ENCODE measurements around the gene LGALS3BP. TPM values are rescaled to one million over a fixed set of nuclear protein-coding genes. Genes with fewer than 3 reads are reported as not detected.

Gene LGALS3BP
- total and polyA plus RNA-seq, 2 experiments from 2014 or later, result 15.1 to 36.5 TPM

- no peak overlapping the region for H3K27ac ChIP-seq (ENCODE audit: low read depth)
- TF ChIP-seq ETS1 (IDR thresholded peaks at IDR 0.05), result no peak
- TF ChIP-seq CTCF (conservative IDR thresholded peaks at IDR 0.05; ENCODE audit: low read depth in 2 of 2), result no peak
- no peak for TF ChIP-seq EZH2phosphoT487 (IDR thresholded peaks at IDR 0.05; ENCODE audit: unreplicated experiment)
- TF ChIP-seq CREB1 (CRISPR knock-in tag; IDR thresholded peaks at IDR 0.05; ENCODE audit: low read depth), result no peak
- TF ChIP-seq ZNF331 (CRISPR knock-in tag; IDR thresholded peaks at IDR 0.05; ENCODE audit: low read depth), result no peak
- TF ChIP-seq POLR2AphosphoS5 (IDR thresholded peaks at IDR 0.05; ENCODE audit: low read depth), result no peak
- no peak for TF ChIP-seq ZNF462 (CRISPR knock-in tag; IDR thresholded peaks at IDR 0.05)
- no peak for TF ChIP-seq EZH2 (IDR thresholded peaks at IDR 0.05; ENCODE audit: low read depth, unreplicated experiment)
- no peak for TF ChIP-seq ZNF114 (CRISPR knock-in tag; IDR thresholded peaks at IDR 0.05)
- no peaks in the 10 kb centered on the region for H3K9me3 Mint-ChIP-seq
- H3K4me1 Mint-ChIP-seq, result peaks cover 24% of the 10 kb centered on the region
- H4K20me1 ChIP-seq (replicated peaks; ENCODE audit: insufficient read depth), result no peaks in the 10 kb centered on the region
- H2AFZ ChIP-seq, result no peak overlapping the region
- no peaks in the 10 kb centered on the region for H3K79me2 ChIP-seq (replicated peaks; ENCODE audit: insufficient read depth)
- H3F3A ChIP-seq (replicated peaks; ENCODE audit: low read depth), result 0 out of 2 replicates have a peak, but pooled peaks cover 4% of the 10 kb centered on the region
- no peaks in the 10 kb centered on the region for H3K9me2 ChIP-seq (ENCODE audit: insufficient read depth)
- peaks cover 20% of the 10 kb centered on the region for H3K27me3 Mint-ChIP-seq (ENCODE audit: insufficient read depth, low read depth, poor library complexity)
- H3K27me3 ChIP-seq (ENCODE audit: insufficient read depth), result no peaks in the 10 kb centered on the region
- ATAC-seq, result no peak
- H3K36me3 ChIP-seq (ENCODE audit: insufficient read depth), result no peaks in the 10 kb centered on the region
- no peak for DNase-seq (ENCODE audit: low spot score)
- no peak overlapping the region for H3K4me3 ChIP-seq
- H3K36me3 Mint-ChIP-seq (ENCODE audit: low read depth), result peaks cover 13% of the 10 kb centered on the region
- no peaks in the 10 kb centered on the region for H3K4me1 ChIP-seq (ENCODE audit: insufficient read depth)
- no peak overlapping the region for H3K4me2 ChIP-seq
- H3K27ac Mint-ChIP-seq, result no peak overlapping the region
- no peak overlapping the region for H3K4me3 Mint-ChIP-seq
Measured at GRCh38 chr17:78972507-78973105, 7.1 kb downstream of the LGALS3BP start.

All from GM23338 (cell line).